Left colon (tissue), 2 donors: Measurements from ENCODE around the gene CCDC93. TPM values are rescaled to one million over a fixed set of nuclear protein-coding genes. Genes with fewer than 3 reads are reported as not detected.

Experiments
- ATAC-seq: fragments of 200-7000 bp; cut with Tn5 transposase; one replicate; pipeline ENCODE4 v1.9.1; 2020; ENCODE audit warnings: mild to moderate bottlenecking, moderate library complexity
- DNase-seq, 2 donors: peaks; one replicate each; pipeline ENCODE4 v3.0.0-alpha.2; 2020
- intact Hi-C, 2 donors: fragments of 100-400 bp; cut with DNase I in 1 of 2; cut with micrococcal nuclease in 1 of 2; formaldehyde crosslinking; loops; one replicate each; pipeline versions ENCODE4 v1.11.2 to v1.14.0; 2022; cut with DNase I, micrococcal nuclease
- total RNA-seq, 2 donors: library from RNA; stranded (reverse); fragmentation: NEBNext Ultra II Directional; extraction: Animal tissue kit (Norgen Biotek cat#: 25700); gene quantifications; one replicate each; pipeline ENCODE4 v1.2.1, GENCODE V29; 2021
- donor health status: DM: no; HTN: no; CAD: no.
- donor health status: DM: yes; HTN: yes; CAD: no.

The CCDC93 gene
- total RNA-seq, 2 donors from 2014 or later = 41.7 to 44.3 TPM

DNA sequence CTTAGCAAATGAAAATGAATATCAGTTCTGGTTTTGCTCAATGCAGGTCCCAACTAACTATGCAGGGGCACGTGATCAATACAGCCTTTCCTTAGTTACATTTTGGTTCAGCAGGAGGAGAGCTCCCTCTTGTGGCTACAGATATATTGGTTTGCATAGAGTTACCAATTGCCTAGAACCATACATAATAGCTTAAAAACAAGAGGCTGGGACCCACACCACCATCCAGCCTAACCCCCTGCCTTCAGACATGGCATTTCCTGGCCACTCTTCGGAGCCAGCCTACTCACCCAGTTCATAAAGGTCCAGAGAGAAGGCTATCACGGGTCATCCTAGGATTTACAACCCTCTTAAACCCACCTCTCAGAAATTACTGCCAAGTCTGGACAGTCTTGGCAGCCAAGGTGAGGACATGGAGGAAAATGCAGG is 10.5 kb downstream of the CCDC93 start:
- DNase-seq (peak in 1 of 2 donors; percentile 25), ATAC-seq (peak; percentile 96)
- intact Hi-C loops = loop anchor here in 1 of 2 donors (5.0 kb wide), 1 partner anchor 166 kb away; no protein-coding TSS in a partner anchor

DNA sequence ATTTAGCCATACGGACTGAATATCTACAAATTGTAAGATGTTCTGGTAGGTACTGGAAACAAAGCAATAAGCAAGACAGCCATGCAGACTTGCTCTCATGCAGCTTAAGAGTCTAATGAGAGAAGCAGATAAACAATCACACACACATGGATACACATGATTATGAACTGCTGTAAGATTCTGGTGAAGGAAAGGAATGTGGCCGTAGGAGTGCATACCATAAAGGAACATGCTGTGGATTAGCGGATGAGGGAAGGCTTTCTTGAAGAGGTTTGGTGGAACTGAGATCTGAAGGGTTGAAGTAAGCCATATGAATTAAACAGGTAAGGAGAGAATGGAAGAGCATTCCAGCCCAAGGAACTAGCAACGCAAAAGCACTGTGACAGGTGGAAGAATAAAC is 13.8 kb downstream of the CCDC93 start:
- no peak for ATAC-seq
- no peak for DNase-seq
- intact Hi-C loops = loop anchor here in 1 of 2 donors (5.0 kb wide), 1 partner anchor 163 kb away; no protein-coding TSS in a partner anchor

DNA sequence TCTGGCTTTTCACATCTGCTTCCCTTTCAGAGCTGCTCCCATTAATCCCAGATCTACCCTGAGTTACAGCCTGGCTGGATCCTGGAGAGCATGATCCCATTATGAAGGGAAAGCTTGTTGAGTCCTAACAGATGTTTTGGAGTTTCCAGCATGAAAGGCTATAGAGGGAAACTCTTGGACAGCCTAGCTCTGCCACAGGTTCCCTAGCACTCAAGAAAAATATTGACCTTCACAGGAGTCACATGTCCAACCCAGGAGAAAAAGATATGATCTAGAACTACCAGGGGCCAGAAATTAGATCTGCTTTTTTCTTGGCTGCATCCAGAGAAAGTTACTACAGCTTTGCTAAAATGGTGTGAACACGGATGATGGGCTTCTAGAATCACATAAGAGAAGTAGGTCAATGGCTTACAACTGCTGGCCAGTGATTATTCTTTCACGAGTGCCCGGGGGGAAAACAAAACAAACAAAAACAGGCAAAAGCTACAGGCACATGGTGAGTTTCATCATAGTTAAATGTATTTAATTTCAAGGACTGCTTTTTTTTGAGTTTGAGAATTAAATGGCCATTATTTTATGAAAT is 15.9 kb downstream of the CCDC93 start:
- DNase-seq (no peak), ATAC-seq (no peak)
- intact Hi-C loops = no loop called here

DNA sequence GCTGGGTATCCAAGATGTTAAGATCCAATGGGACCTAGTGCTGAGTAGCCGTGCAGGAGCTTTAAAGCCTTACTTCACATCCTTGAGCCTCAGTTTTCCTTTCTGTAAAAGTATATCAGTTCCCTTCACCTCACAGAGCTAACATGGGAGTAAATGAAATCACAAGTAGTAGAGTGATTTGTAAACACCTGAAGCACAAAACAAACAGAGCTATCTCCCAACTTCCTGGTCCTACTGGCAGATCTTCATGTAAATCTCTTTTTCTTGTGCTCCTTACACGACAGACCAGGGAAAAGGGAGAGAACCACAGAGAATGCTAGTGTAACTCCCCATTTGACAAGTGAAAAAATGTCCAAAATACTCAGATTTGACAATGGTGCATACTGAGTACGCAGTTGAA is 17.3 kb downstream of the CCDC93 start:
- intact Hi-C loops = no loop called here
- ATAC-seq (peak; percentile 38), DNase-seq (no peak)

DNA sequence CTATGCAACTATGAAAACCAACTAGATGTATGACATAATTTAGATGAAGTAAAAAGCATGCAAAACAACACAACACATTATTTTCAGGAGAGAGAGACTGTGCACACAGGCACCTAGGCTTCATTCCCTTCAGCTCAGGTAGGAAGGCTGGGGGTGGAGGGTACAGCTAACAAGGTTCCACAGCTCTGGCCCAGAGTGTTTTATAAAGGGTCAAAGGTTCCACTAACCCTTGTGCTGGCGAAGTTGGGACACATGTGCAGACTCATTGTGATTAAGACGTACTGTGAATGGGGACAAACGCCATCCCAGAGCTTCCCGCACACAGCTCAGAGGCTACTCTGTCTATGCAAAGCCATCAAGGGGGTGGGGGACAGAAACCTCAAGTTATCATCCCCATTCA is 19.1 kb downstream of the CCDC93 start:
- DNase-seq (no peak), ATAC-seq (peak; percentile 62)
- intact Hi-C loops = no loop called here

DNA sequence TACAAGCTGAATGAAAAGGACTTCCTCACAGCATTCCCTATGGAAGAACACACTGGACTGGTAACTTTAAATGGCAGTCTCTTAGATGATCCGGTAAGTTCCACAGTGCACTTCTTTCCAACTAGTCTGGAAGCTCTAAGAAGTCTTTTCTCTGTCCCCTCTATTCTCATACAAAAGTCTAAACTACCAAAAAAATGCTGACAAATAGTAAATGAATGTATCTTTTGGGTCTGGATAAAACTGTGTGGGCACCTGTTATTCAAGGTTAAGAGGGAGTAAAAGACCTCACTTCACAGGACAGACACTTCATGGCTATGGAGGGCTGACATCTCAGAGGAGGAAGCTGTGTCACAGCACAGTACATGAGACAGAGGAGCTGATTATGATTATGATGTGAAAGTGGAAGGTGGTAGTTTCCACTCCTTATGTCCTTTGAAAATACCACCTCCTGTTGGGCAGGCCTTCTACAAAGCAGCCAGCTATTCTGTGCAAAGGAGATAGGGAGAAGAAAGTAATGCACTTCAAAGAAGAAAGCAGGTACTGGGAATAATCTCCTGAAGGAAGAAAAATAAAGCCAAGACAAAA is 23.9 kb downstream of the CCDC93 start:
- intact Hi-C loops = no loop called here
- ATAC-seq (peak; percentile 75), DNase-seq (no peak)

DNA sequence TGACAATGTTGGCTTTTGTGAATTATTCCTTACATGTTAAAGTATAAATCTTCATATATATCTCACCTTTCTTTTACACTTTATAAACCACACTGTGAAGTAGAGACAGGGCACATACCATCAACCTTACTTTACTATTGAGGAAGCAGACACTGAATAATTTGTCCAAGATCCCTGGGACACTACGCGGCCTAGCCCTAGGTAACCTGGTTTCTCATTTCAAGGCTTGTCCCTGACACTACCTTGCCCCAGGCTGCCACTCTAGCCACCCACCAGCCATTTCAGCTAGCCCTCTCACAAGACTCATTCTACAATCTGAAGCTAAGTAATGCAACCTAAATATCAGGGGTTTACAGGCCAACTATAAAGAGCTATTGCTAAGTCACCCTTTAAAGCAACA is 26.7 kb downstream of the CCDC93 start:
- no peak for ATAC-seq

DNA sequence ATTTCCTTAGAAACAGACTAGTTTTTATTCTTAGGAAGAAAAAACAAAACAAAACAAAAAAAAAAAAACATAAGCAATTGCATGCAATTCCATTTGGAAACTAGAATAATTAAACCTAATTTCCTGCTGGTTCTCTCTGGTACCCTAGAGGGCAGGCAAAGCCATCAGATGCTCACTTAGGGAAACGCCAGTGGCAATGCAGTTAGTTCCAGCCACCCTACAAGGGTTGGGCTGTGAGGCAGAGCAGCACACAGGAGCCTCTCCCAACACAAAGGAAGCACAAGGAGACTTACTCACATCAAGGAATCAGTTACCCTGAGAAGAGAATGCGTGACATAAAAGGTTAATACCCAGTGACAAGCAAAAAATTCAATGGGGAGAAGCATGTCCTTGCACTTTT is 28.8 kb downstream of the CCDC93 start:
- ATAC-seq = no peak
- no peak for DNase-seq
- intact Hi-C loops = no loop called here

More for the DNA sequence above, 26.7 kb downstream of the CCDC93 start:
- DNase-seq = no peak
- intact Hi-C loops = no loop called here

DNA sequence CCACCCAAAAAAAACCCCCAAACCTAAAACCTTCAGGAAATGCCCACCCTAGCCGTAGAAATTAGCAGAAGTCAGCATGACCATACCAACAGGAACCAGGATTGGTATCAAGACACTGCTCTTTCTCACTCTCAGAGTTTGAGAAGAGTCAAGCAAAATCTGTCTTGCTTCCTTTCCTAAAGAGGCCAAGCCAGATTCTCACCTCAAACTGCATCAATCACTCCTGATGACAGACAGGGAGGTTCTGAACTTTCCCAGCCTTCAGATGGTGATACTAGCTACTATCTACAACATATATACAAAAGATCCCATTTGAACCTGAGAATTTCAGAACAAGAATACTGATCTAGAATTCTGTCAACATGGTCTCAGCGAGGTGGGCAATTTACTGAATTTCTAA is 29.7 kb downstream of the CCDC93 start:
- DNase-seq (no peak), ATAC-seq (no peak)
- intact Hi-C loops = no loop called here

DNA sequence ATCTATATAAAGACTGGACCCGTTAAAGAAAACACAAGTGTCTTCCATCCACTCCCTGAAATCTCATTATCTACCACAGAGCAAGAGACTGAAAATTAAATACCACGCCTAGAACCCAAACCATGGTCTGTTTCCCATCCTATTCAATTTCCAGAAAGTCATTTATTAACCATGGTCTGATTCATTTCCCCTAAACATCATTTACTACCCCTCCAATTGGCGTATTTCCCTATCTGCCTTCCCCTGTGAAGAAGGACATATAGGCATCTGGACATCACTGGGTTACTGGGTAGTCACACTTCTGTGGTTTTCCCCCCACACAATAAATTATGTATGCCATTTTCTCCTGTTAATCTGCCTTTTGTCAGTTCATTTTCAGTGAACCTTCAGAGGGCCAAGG is 30.8 kb downstream of the CCDC93 start:
- ATAC-seq (no peak), DNase-seq (no peak)
- intact Hi-C loops = no loop called here

DNA sequence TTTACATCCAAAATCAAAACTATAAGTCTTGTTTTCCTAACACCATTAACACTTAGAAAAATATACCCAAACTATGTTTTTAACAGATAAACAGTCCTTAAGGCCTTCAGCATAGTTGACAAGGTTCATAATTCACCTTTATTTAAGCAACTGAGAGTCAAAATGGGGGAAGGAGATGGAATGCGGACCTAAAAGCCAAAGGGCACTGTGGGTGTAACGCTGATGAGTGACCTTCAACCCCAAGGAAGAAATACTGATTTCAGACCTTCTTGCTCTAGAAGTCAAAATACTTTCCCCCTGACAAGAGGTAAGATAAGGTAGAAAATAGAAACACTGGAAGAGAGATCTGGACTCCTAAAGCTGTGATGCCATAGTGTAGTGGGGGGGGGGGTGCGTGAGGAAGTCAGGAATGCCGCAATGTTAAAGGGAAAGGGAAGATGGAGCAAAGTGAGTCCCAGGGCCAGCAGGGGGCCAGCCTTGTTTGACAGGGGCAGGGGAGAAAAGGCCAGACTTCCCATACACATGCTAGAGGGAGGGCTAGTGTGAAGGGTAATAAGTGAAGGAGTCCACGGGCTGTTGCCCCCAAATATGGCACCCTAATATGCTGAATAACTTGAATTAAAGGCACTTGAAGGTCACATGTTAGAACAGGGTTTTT is 31.4 kb downstream of the CCDC93 start:
- no peak for DNase-seq
- intact Hi-C loops = no loop called here
- ATAC-seq = peak; percentile 65

DNA sequence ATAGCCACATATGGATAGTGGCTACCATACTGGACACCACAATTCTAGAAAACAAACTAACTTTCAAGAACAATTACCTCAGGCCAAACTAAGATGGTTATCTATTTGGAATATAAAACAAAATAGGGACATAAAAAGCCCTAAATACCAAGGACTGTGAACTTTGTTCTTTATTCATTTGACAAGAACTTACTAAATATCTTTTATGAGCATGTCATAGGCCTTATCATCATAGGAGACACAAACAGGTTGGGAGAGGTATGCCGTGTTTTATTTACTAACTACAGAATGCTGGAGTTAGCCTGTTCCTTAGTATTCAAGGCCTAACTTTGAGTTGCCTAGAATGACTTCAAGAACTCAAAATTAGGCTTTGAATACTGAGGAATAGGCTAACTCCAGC is 32.1 kb downstream of the CCDC93 start:
- intact Hi-C loops = no loop called here
- no peak for DNase-seq
- peak; percentile 76 for ATAC-seq

DNA sequence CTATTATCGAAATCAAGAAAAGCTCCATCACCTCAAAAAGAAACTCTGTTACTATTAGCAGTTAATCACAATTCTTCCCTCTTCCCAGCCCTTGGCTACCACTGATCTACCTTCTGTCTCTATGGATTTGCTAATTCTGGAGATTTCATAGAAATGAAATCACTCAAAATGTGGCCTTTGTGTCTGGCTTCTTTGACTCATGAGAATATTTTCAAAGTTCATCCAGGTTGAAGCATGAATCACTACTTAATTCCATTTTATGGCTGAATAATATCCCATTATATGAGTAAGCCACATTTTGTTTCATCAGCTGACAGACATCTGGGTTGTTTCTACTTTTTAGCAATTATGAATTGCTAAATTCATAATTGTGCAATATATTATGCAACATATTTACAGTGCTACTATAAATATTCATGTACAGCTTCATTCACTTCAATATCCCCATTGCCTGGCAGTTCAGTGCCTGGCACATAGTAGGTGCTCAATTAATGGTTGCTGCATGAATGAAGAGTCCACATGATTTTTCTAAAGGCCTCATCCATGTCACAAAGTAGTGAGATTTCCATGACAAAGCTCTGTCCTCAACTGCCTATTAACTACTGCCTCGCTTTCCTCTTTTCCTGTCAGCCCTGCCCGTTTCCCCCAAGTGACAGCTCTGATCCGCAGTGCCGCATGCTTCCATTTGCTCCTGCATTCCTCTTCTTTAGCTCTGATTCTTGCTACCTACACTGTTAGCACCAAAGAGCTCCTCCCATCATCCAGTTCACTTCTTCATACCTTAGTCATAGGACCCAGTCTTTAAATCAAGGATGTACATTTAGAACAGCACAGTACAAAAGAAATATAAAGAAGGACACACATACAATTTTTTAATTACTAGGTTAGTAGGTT is 32.8 kb downstream of the CCDC93 start:
- DNase-seq (no peak), ATAC-seq (no peak)
- intact Hi-C loops = no loop called here

DNA sequence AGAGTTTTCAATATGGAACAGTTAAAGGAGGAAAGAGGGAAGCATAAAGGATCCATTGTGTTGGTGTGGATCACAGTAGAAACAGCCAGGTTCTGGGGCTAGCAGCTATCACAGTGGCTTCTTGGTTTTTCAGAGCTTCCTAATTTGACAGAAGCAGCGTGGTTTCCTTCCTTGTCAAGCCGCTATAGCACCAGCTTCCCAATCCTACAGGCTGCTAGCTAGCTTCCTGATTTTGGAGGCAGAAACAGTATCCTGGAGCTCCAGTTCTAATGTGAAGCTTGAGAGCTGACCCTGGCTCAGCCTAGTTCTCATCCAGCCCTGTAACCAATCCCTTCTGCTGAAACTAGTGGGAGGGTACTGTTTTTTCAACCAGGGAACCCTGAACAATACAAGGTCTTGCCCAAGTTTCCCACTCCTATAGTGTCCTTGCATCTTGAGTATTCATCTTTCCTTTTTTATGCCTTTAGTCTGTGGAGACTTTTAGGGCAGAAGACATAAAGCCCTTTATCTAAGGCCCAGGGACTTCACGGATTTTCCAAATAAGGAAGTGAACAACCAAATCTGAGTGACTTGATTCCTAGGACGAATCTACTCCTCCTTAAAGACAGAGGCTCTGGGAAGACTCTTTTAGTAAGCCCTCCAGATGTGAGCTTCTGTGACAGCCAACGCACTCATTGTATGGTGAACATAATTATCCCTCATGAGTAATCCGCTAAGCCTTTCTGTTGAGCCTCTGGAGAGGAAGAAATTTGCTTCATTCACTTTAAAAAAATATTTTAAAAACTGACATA is 33.8 kb downstream of the CCDC93 start:
- DNase-seq = no peak
- ATAC-seq = no peak
- intact Hi-C loops = no loop called here

DNA sequence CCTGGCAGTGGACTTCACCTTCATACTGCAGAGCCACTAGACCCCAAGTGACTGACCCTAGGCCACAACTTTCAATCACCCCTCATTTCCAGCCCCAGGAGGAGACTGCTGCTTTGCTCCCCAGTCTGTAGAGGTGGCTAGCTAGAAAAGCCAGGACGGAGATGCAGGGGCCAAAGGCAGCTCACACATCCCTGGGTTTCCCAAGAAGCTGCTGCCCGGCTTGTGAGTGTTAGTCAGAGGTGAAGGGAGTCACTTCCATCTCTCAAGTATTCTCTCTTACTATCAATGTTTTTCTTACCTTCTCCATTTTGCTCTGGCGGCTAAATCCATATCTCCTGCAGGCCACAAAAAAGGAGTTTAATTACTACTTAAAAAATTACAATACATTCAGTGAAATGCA is 36.2 kb downstream of the CCDC93 start:
- DNase-seq (no peak), ATAC-seq (no peak)
- intact Hi-C loops = no loop called here

DNA sequence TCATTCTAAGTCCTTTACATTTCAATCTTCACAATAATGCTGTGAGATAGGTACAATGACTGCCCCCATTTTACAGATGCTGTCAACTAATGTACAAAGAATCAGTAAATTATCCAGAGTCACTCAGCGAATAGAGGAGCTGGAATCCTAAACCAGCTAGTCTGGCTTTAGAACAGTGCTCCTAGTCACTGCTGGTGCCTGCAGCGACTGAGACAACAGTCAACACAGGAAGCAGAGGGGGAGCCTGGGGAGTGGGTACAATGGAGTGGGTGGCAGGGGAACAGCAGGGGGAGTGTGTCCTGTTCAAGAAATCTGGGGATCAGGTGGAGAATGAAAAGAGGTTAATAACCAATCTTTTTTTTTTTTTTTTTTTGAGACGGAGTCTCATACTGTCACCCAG is 37.3 kb downstream of the CCDC93 start:
- ATAC-seq (no peak), DNase-seq (no peak)
- intact Hi-C loops = no loop called here

DNA sequence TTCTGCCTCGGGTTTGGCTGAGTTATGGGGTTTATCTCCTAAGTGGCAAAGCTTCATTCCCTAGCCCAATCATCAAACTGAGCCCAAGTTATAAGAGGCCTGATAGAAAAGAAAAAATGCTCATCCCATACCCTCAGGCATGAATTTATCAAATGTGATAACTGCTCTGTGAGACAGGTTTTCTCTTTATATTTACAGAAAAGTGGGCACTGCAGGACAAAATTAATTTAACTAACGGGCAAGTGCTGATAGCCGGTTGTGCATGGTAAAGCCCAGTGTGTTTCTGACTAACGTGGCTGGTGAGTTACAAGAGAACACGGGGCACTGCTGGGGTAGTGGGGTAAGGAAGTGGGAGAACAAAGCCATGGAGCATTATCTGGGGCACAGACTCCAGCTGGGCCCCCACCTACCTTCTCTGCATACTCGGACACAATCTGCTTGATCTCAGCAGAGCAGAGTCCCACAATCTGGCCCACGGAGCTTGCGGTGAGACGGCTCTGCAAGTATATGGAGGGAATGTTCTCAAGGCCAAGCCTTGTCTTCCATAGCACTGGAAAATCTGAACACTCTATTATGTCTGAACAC is 40.3 kb downstream of the CCDC93 start:
- intact Hi-C loops = no loop called here
- ATAC-seq = no peak

DNA sequence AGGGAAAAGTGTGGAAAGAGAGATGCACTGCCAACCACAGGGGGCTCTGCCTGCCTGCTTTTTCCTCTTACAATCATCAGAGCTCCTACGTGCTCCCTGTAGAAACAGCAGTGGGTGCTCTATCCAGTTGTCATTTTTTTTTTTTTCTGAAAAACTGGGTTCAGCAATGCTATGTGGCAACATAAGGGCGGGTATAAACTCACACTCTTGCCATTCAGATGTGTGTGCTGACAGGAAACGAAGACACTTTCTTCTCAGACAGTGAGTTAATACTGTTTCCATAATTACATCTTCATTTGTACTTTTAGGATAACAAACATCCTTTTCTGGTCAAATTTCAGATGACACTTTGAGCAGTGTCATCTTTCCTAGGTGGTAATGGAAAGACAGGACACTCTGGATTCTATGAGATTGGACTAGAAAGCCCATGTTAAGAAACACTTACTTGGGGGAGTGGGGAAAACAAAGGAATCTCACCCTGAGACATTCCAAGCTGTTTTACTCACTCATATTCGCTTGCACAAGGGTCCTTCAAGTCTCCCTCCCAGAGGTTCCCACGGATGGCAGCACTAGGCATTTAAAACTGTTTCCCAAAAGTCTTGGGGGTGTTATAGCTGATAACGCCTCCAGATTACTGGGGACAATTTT is 41.3 kb downstream of the CCDC93 start:
- intact Hi-C loops = no loop called here
- DNase-seq (no peak), ATAC-seq (no peak)

More for the DNA sequence above, 40.3 kb downstream of the CCDC93 start:
- DNase-seq = no peak
